Cardiac muscle cell (in vitro differentiated cells and primary cell): ENCODE measurements around the gene IMMP2L. TPM values are rescaled to one million over a fixed set of nuclear protein-coding genes. Genes with fewer than 3 reads are reported as not detected.

Source experiments
- DNase-seq, 2 donors: peaks; one replicate each; pipeline versions ENCODE4 v3.0.0 to v3.0.0-alpha.2; 2010 to 2017; ENCODE audit warnings: low read depth in 1 of 2, low spot score in 1 of 2
- H3K27ac ChIP-seq: fragments of 200-600 bp; sonication (generic); 2 replicates; pipeline ENCODE4 v1.5.1; 2016
- H3K27me3 ChIP-seq: fragments of 200-600 bp; sonication (generic); 2 replicates; pipeline ENCODE4 v1.6.0; 2016; ENCODE audit warnings: control low read depth
- H3K36me3 ChIP-seq: fragments of 200-600 bp; sonication (generic); 2 replicates; pipeline ENCODE4 v1.5.1; 2016; ENCODE audit warnings: control low read depth
- H3K4me1 ChIP-seq: fragments of 200-600 bp; sonication (generic); 2 replicates; pipeline ENCODE4 v1.8.1; 2017; ENCODE audit warnings: low read depth, mild to moderate bottlenecking, mixed run types
- H3K4me3 ChIP-seq: fragments of 200-600 bp; sonication (generic); 2 replicates; pipeline ENCODE4 v1.5.1; 2016; ENCODE audit warnings: mild to moderate bottlenecking
- H3K9me3 ChIP-seq: fragments of 200-600 bp; sonication (generic); 2 replicates; pipeline ENCODE4 v1.5.1; 2017; ENCODE audit warnings: low read depth, mild to moderate bottlenecking, control low read depth
- CTCF ChIP-seq: IDR thresholded peaks from 2 replicates; pipeline ENCODE4 v1.5.1; 2012; ENCODE audit warnings: low read depth, mild to moderate bottlenecking, low read length
- polyA plus RNA-seq: library from polyadenylated mRNA; unstranded; fragments of >200 nt; fragmentation: Nextera tagmentation; extraction: Ambion mirVana; gene quantifications from 2 replicates; pipeline ENCODE4 v1.2.1, GENCODE V29; 2016
- total RNA-seq: library from RNA; depleted of rRNA; stranded (reverse); fragments of >200 nt; gene quantifications from 2 replicates; pipeline ENCODE4 v1.2.3, GENCODE V29; 2016

IMMP2L gene
- total and polyA plus RNA-seq, 2 experiments from 2014 or later, result 6.0 to 11.9 TPM

GRCh38 chr7:111346219-111346618 lies 216.1 kb downstream of the IMMP2L start:
- H3K36me3 ChIP-seq, result no peaks in the 10 kb centered on the region
- H3K4me1 ChIP-seq, result no peaks in the 10 kb centered on the region
- no peaks in the 10 kb centered on the region for H3K9me3 ChIP-seq
- no peak for DNase-seq
- H3K4me3 ChIP-seq, result no peak overlapping the region
- no peak overlapping the region for H3K27ac ChIP-seq
- no peak for TF ChIP-seq CTCF
- H3K27me3 ChIP-seq, result no peaks in the 10 kb centered on the region

- Histone ChIP-seq H3K9me3 (no peaks in the 10 kb centered on the region), H3K4me3 (no peak overlapping the region)
Measured at GRCh38 chr7:111343017-111343416, 219.3 kb downstream of the IMMP2L start.

GRCh38 chr7:111339006-111339405 lies 223.3 kb downstream of the IMMP2L start:
- no peak for TF ChIP-seq CTCF
- no peak overlapping the region for H3K4me3 ChIP-seq
- H3K9me3 ChIP-seq, result no peaks in the 10 kb centered on the region
- H3K4me1 ChIP-seq, result no peaks in the 10 kb centered on the region
- DNase-seq, result no peak
- H3K36me3 ChIP-seq, result no peaks in the 10 kb centered on the region
- H3K27ac ChIP-seq, result no peak overlapping the region
- no peaks in the 10 kb centered on the region for H3K27me3 ChIP-seq

More at GRCh38 chr7:111343017-111343416, 219.3 kb downstream of the IMMP2L start:
- Histone ChIP-seq H3K27ac (no peak overlapping the region), H3K36me3 (no peaks in the 10 kb centered on the region), H3K4me1 (no peaks in the 10 kb centered on the region), H3K27me3 (no peaks in the 10 kb centered on the region)
- DNase-seq, result no peak
- no peak for TF ChIP-seq CTCF

GRCh38 chr7:111333010-111333409 lies 229.3 kb downstream of the IMMP2L start:
- Histone ChIP-seq H3K4me3 (no peak overlapping the region), H3K27ac (no peak overlapping the region), H3K4me1 (peaks cover 3% of the 10 kb centered on the region), H3K36me3 (no peaks in the 10 kb centered on the region), H3K9me3 (no peaks in the 10 kb centered on the region), H3K27me3 (no peaks in the 10 kb centered on the region)
- no peak for DNase-seq
- TF ChIP-seq CTCF, result no peak

- no peak overlapping the region for H3K27ac ChIP-seq
- peaks cover 3% of the 10 kb centered on the region for H3K4me1 ChIP-seq
- H3K4me3 ChIP-seq, result no peak overlapping the region
- no peak for DNase-seq
- TF ChIP-seq CTCF, result no peak
- no peaks in the 10 kb centered on the region for H3K36me3 ChIP-seq
- H3K9me3 ChIP-seq, result no peaks in the 10 kb centered on the region
- no peaks in the 10 kb centered on the region for H3K27me3 ChIP-seq
Measured at GRCh38 chr7:111330235-111330523, 232.1 kb downstream of the IMMP2L start.
